Activated T-helper 1 cell treated with anti-CD3 and anti-CD28 coated beads, Interleukin-2, amount 50 U/mL, for 16 hours (primary cell): ENCODE data around the gene MOBP.

ENCODE experiments used
- DNase-seq, 2 donors: peaks; one replicate each; pipeline ENCODE4 v3.0.0-alpha.2; 2020; ENCODE audit warnings: low read depth in 1 of 2, low spot score in 1 of 2

The MOBP gene

DNA sequence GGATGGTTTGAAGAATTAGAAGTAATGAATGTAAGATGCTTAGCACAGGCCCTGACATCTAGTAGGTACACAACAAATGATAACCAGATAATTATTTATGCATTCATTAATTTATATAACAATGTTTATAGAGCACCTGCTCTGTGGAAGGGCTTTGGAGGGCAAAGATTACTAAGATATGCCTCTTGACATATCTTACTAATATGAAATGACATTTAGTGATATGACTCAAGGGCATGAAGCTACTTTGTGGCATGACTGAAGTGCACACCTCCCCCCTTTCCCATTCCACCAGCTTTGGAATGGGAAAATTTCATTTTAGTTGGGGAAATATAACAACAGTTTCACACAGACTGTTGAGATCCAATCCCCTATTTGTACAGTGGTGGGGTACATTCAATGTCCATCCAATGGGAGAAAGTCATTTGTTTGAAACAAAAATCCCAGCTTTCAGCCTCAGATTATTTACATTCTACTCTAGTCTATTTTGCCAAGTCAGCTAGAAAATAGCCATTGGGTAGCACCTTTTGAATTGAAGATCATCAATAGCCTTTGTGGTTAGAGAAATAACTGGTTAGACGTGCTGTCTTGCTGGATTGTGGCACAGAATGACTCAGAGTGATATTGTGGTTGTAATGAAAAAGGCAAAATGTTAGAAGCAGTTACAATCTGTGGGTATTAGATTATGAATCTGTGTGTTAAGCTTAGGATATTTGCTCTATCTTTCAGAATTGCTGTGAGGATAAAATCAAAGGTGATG is 72.9 kb downstream of the MOBP start:
- no peak for DNase-seq

DNA sequence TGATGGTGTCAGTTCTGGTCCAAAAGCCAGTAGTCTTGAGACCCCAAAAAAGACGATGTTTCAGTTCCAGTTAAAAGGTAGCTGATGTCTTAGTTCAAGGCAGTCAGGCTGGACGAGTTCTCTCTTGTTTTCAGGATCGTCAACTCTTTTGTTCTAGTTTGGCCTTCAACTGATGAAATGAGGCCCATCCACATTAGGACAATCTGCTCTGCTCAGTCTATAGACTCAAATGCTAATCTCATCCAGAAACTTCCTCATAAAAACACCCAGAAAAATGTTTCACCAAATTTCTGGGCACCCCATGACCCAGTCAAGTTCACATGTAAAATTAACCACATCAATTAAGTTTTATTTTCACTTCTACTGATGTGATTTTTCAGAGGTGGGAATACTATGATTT is 74.0 kb downstream of the MOBP start:
- no peak for DNase-seq

- no peak for DNase-seq
Observed at GRCh38 chr3:39541917-39542329, 74.4 kb downstream of the MOBP start.

GRCh38 chr3:39542588-39542988 is 75.1 kb downstream of the MOBP start:
- no peak for DNase-seq

DNA sequence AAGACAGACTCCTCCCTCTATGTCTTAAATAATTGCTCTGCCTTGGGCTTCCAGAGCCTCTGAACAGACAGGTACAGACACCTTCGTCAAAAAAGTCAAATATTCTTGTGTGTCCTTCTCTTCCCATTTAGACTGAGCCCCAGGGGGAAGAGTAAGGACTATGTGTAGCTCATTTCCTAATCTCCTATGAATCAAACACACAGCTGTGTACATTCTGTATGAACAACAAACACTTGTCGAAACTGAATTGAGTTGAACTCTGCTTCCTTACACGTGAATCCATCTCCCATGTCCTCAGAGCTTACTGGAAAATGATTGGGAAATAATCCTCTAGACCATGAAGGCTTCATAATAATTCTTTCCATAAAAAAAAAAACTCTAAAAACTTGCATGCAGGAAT is 80.8 kb downstream of the MOBP start:
- no peak for DNase-seq

GRCh38 chr3:39550354-39551051 is 83.0 kb downstream of the MOBP start:
- DNase-seq: no peak
